NCI-H69 (cell line): ENCODE measurements around the gene CRKL.
A peak's percentile ranks its signal among the peaks of the same experiment; 100 is the strongest.
"Not testable (repeated sequence)": the region's sequence is repeated elsewhere in the genome, so short reads cannot be mapped to it uniquely, and the experiment has no call there.

ENCODE experiments used
- DNase-seq: peaks from one replicate; lab custom pipeline; 2025; lab: John Stamatoyannopoulos, UW

CRKL gene

DNA sequence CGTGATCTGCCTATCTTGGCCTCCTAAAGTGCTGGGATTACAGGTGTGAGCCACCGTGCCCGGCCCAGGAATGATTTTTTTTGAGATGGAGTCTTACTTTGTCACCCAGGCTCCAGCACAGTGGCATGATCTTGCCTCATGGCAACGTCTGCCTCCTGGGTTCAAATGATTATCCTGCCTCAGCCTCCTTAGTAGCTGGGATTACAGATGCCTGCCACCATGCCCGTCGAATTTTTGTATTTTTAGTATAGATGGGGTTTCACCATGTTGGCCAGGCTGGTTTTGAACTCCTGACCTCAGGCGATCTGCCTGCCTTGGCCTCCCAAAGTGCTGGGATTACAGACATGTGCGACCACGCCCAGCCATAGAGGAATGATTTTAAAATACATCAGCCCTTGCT is 17.8 kb downstream of the CRKL start:
- not testable (repeated sequence) for DNase-seq

DNA sequence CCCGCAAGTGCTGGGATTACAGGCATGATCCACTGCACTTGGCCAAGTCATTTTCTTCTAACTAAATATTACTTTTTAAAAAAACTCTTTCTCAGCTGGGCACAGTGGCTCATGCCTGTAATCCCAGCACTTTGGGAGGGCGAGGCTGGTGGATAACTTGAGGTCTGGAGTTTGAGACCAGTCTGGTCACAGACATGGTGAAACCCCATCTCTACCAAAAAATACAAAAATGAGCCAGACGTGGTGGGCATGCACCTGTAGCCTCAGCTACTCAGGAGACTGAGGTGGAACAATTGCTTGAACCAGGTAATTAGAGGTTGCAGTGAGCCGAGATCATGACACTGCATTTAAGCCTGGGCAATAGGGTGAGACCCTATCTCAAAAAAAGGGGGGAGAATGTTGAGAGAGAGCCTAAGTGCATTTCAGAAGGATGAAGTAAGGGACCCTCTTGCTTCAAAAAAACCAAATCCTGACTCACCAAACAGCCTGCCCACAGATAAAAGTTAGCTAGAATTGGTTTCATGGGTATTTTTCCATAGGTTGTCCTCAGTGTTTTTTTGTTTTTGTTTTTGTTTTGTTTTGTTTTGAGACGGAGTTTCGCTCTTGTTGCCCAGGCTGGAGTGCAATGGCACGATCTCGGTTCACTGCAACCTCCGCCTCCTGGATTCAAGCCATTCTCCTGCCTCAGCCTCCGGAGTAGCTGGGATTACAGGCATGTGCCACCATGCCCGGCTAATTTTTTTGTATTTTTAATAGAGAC is 18.8 kb downstream of the CRKL start:
- not testable (repeated sequence) for DNase-seq

DNA sequence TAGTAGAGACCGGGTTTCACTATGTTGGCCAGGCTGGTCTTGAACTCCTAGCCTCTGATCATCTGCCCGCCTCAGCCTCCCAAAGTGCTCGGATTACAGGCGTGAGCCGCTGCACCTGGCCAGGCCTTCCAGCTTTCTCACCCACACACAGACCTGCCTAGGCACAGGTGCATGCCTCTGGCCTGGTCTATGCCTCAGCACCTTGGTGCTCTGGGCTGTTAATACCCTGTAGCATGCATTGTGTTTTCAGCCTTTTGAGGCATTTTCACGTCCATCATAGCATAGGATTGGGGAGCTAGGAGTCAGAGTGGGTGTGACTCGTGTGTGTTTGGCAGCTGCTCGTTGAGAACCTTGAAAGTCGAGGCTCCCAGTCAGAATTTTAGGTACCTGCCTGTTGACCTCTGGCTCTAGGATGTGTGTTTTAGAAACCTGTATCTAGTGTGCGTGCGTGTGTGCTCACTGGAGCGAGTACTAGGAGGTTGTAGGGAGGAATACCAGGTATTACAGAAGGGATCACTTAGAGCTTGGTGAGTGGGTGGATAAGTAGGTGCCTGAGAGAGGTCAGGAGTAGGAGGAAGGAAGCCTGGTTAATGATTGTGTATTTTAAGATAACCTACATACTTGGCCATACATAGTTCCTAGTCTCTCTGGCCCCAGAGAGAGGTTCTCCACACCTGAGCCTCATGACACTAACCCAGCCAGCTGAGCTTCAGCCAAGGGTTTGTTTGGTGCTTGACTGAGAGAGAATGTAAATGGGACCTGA is 20.0 kb downstream of the CRKL start:
- no peak for DNase-seq

DNA sequence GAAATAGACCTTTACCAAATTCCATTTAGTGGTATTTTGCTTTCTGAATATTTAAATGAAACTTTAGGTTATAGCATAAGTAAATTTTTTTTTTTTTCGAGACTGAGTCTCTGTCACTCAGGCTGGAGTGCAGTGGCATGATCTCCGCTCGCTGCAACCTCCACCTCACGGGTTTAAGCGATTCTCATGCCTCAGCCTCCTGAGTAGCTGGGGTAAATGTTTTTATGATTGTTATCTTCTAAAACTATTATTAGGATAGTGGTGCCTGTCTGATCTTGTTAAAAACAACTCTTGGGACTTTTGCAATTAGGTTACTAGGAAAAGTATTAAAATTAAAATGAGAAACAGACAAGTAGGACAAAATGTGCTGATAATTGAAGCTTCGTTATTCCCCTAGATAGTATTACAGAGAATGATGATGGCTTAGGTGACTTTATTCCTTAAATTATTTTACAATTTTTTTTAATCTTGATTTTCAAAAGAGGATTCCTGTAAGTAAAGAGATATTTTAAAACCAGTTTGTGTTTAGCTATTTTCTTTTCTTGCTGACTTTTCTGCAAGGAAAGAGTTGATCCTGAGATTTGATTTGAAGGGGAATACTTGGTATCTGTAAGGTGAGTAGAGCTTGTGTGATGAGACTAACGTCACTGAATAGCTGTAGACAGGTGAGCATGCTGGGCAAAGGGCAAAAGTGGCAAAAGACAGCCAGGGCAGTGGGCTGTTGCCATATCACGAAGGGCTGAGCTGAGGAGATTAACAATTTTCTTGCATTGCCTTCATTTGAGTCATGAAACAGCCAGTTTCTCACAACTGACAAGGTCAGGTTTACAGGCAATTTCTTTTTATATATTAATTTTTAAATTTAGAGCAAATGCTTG is 20.8 kb downstream of the CRKL start:
- no peak for DNase-seq

DNA sequence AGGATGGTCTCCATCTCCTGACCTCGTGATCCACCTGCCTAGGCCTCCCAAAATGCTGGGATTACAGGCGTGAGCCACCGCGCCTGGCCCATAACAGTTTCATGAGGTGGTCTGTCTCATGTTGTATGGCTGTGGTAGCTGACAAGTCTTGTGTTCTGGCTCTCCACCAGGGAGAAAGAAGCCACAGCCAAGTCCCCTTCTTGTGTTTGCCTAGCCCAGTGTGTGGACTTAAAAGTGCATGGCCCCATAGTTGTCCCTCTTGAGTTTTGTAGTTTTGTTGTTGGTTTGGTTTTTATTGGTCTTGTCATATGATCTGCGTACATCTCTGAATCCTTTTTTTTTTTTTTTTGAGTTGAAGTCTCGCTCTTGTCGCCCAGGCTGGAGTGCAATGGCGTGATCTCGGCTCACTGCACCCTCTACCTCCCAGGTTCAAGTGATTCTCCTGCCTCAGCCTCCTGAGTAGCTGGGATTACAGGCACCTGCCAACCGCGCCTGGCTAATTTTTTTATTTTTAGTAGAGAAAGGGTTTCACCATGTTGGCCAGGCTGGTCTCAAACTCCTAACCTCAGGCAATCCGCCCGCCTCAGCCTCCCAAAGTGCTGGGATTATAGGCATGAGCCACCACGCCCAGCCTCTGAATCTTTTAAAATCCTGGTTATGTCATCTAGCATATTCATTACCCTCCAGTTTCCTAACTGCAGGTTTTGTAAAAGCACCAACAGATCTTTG is 22.4 kb downstream of the CRKL start:
- not testable (repeated sequence) for DNase-seq

DNA sequence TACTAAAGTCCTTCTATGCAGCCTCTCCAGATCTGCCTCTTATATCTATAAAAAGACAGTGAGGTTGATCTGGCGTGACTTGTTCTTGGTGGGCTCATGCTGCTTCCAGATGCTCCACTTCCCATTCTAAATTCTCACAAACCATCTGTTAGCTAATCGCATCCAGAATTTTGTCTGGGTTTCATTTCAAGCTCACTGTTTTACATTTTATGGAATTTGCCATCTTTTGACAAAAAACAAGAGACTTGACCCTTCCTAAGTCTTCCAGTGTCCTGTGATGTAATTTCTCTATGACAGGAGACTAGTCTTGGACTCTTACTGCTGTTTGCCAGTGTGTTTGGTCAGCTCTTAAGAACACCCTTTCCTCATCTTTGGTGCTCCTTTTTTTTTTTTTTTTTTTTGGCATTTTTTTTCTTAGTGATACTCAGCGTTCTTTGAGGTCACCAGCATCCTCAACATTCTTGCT is 23.0 kb downstream of the CRKL start:
- DNase-seq: peak; percentile 27

DNA sequence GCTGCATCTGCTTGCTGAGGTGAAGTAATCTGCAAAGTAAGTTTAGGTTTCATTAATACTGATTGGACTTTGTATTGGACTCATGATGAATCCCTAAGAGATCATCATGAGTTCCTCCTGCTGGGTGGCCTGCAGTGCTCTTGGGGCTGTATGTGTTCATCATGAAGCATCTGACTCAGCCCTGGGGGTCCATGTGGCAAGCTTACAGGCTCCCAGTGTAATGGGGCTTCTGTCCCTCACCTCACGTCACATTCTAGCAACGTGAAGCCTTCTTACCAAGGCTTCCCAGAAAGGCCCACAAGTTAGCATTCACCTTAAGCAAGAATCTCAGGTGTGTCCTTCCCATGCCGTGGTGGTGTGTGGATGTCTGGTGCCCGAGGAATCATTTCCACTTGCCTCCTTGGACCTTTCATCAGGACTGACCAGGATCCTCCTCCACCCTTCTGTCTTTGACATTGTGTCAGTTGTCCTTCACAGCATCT is 23.7 kb downstream of the CRKL start:
- DNase-seq: no peak

DNA sequence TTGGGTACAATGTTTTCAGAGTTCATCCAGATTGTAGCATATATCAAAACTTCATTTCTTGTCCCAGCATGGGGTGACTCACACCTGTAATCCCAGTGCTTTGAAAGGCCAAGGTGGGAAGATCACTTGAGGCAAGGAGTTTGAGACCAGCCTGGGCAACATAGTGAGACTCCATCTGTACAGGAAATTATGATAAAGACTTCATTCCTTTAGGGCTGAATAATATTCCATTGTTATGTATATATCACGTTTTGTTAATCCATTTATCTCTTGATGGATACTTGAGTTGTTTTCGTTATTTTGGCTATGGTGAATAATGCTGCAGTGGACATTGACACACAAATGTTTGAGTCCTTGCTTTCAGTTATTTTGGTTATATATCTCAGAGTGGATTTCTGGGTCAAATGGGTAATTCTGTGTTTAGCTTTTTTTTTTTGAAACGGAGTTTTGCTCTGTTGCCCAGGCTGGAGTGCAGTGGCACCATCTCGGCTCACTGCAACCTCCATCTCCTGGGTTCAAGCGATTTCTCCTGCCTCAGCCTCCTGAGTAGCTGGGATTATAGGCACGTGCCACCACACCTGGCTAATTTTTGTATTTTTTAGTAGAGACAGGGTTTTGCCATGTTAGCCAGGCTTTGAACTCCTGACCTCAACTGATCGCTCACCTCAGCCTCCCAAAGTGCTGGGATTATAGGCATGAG is 25.1 kb downstream of the CRKL start:
- DNase-seq: not testable (repeated sequence)

DNA sequence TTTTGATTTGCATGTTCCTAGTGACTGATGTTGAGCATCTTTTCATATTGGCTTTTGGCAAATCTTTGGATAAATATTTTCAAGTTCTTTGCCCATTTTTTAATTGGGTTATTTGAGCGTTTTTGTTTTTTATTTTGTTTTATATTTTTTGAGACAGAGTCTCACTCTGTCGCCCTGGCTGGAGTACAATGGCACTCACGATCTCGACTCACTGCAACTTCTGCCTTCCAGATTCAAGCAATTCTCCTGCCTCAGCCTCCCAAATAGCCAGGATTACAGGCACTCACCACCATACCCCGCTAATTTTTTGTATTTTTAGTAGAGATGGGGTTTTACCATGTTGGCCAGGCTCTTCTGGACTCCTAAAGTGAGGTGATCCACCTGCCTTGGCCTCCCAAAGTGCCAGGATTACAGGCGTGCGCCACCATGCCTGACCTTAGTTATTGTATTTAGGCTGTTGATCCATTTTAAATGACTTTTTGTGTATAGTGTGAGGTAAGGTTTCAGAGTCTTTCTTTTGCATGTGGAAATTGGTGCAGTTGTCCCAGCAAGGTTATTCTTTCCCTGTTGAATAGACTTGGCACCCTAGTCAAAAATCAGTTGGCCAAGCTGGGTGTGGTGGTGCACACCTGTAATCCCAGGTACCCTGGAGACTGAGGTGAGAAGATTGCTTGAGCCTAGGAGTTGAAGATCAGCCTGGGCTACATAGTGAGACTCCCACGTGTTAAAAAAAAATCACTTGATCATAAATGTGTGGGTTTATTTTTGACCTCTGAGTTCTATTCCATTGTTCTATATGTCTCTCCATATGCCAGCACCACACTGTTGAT is 26.1 kb downstream of the CRKL start:
- DNase-seq: no peak

DNA sequence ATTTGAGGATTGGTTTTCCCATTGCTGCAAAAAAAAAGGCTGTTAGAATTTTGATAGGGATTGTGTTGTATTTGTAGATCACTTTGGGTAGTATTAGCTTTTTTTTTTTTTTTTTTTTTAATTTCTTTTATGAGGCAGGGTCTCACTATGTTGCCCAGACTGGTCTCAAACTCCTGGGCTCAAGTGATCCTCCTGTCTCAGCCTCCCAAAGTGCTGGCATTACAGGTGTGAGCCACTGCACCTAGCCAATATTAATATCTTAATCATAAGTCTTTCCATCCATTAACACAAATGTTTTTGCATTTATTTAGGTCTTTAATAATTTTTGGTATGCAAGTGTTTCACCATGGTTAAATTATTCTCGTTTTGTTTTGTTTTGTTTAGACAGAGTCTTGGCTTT is 26.8 kb downstream of the CRKL start:
- no peak for DNase-seq

DNA sequence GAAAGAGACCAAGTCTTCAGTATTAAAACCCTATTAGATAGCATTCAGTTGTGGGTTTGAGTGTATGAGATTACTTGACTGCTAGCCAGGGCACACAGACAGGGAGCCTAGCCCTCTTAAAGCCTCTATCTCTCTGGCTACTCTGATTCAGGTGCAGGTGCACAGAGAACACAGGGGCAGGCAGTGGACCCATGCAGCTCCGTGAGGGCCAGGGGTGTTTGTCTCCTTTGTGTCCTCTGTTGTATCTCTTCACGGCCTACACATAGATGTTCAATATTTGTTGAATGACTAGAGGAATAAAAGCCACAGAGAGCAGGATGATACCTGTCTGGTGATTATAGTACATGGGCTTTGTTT is 28.3 kb downstream of the CRKL start:
- DNase-seq: no peak

DNA sequence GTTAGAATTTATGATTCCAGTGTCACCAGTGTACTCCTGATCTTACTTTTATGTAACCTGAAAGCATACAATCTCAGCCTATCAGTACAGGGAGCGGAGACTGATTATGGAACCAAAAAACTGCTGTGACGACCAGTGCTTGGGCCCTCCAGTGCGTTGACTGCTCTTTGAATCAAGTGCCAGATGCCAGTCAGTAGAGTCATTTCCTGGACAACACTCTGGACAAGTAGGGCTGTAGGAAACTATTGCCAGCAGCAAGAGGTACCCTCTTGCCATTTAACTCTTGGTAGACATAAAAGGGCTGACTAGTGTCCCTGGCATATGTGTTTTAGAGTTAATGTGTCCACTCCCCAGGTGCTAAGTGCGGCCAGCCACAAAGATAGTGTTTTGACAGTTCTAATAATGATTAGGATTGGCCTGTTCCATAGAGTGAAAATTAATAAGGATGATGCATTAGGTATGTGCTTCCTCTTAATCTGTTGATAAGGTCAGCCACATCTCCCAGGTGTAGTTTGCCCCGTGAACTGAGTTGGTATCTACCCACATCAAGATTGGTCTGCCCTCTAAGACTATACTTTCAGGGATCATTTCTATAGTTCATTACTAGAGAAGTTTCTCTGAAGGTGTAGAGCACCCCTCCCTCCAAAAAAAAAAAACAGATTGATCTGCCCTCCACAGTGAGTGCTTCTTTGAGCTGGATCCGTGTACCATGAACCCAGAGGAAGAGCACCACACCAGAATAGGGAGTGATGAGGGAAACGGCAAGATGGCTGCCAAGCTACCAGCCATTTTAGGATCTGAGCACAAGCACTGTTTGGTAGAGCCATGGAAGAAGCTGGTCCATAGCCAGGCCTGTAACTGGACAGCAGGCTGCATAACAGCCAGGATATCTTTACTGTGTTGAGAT is 29.1 kb downstream of the CRKL start:
- no peak for DNase-seq

DNA sequence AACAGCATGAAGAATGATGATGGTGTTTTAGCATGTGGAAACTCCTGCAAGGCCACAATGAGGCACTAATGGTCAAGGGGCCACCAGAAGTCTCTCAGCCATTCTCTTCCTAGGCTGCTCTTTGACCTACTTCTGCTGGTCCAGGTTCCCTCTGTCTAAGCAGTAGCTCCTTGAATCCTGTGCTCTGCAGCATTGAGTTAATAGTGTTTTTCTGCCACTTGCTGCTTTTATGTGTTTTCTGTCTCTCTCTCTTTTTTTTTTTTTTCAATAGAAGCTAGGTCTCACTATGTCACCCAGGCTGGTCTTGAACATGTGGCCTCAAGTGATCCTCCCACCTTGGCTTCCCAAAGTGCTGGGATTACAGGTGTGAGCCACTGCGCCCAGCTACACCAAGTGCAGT is 29.8 kb downstream of the CRKL start:
- DNase-seq: no peak

DNA sequence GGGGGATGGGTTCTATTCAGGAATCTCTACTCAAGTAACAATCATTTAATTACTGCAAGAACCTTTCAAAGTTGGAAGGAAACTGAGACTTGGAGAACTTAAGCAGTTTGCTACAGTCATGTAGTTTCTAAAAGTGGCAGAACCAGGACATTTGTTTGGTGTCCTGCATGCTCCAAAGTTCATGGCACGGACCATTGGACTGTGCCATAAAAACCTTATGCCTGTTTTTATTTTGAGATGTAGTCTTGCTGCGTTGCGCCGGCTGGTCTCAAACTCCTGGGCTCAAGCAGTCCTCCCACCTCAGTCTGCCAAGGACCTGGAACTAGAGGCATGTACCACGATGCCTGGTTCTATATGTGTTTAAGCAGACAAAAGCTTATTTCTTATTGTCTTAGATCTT is 31.2 kb downstream of the CRKL start:
- no peak for DNase-seq

DNA sequence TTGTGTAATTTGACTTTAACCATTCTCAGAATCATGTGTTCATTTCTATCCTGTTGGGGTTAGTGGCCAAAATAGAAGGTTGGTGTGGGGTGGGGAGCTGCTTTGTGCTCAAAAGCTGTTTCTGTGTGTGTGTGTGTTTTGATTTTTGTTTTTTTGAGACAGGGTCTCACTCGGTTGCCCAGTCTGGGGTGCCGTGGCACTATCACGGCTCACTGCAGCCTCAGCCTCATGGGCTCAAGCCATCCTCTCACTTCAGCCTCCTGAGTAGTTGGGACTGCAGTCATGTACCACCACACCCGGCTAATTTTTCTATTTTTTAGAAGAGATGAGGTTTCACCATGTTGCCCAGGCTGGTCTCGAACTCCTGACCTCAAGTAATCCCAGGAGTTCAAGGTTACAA is 31.8 kb downstream of the CRKL start:
- DNase-seq: no peak

DNA sequence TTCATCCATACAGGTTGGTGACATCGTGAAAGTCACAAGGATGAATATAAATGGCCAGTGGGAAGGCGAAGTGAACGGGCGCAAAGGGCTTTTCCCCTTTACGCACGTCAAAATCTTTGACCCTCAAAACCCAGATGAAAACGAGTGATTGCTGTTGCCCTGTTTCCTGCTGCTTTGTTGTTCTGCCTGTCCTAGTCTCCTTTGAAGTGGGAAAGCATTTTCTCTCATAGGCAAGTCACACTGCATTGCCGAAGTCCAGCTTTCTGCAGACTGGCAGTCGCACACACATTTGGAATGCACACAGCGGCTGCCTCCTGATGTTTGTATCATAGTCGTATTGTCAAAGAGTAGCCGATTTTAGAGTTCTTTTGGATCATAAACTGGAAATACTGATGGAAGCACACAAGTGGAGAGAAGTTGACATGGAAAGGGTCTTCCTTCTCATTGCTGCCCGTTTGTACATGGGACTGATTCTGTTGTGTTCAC is 32.5 kb downstream of the CRKL start:
- no peak for DNase-seq

DNA sequence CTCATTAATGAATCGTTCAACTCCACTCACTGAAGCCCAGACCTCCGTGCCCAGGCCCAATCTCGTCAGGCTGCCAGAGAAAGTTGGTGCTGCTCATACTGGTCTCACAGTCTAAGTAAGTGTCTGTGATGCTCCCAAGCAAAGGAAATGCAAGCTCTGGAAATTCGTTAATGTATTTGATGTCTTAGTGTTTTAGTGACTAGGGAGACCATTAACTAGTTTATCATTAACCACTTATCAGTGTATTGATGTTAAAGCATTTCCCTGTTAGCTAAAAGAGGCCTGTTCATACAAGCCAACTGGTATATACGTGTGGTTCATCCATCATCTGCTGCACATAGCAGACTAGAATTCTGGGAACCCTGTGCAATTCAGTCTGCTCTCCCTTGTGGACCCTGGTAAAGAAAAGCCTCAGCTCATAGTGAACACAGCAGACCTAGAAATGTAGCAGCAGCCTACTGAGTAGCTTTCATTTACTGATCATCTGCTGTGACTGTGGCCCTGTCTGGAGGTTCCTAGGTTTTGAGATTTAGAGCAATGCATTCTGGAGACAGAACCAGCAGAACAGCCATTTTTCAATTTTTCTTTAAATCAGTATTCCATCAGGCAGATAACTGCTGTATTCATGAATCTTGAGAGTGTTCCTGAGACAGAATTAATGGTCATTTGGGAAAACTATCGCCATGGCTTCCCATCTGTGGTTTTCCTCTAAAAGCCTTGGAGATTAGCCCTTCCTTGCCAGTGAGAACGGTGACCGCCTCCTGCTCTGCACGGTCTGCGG is 34.1 kb downstream of the CRKL start:
- no peak for DNase-seq

DNA sequence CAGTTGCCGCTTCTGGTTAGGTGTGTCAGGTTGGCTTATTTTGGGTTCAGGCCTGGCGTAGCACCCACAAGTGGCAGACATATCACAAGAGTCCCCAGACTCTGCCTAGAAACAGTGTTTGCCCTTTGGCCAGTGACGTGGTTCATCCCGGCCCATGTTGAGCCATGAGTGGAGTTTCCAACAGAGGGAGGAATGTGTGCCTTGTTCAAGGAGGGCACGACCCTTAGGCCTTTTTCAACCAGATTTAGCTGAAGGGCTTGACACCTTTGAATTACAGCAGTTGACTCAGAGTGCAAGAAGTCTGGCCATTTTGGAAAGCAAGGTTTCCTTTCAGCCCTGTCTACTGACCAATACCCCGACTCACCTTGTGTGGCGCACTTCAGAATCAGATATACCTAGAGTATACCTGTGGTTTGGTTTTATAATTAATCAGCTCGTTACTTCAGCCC is 34.7 kb downstream of the CRKL start:
- no peak for DNase-seq
